Activated CD4-positive, alpha-beta T cell treated with anti-CD3 and anti-CD28 coated beads, Interleukin-2, amount 50 U/mL, for 24 hours (primary cell): ENCODE results near the gene LARP4B.

Experiments
- DNase-seq, 2 donors: peaks; one replicate each; pipeline ENCODE4 v3.0.0-alpha.2; 2020; ENCODE audit warnings: low read depth in 1 of 2, low spot score in 1 of 2

LARP4B gene

GRCh38 chr10:870564-871166 lies 60.8 kb downstream of the LARP4B start:
- DNase-seq: no peak

DNA sequence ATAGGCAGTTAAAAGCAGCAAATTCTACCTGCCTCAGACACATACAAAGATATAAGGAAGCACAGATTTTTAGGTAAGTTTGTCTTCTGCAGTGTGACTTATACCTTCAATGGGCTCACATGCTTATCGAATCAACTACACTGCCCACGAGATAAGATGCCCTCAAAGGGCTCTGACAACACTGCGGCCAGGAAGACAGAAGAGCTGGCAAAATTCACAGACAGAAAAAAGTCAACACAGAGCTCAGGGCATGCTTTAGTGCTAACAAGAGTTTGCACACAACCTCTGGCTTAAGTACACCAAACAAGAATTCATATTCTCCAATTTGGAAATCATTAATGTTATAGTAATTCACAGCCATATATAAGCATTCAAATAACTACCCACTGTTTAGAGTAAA lies 62.3 kb downstream of the LARP4B start:
- no peak for DNase-seq

GRCh38 chr10:867807-868206 lies 63.7 kb downstream of the LARP4B start:
- DNase-seq: no peak

GRCh38 chr10:866577-866941 lies 64.9 kb downstream of the LARP4B start:
- DNase-seq: no peak

- no peak for DNase-seq
Measured at GRCh38 chr10:865924-866576, 65.5 kb downstream of the LARP4B start.

- no peak for DNase-seq
Measured at GRCh38 chr10:865257-865656, 66.2 kb downstream of the LARP4B start.

DNA sequence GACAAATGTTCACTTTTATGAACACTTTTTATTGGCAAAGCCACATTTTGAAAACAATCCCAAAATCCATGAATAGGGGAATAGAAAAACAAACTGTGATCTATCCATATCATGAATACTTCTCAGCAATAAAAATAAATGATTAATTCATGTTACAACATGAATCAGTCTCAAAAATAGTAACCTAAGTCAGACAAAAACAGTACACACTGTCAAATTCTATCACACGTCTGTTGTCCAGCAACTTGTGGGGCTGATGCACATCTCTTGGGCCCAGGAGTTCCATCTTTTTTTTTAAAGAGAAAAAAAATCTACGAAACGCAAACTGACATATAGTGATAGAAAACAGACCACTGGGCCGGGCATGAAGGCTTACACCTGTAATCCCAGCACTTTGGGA lies 71.0 kb downstream of the LARP4B start:
- no peak for DNase-seq

DNA sequence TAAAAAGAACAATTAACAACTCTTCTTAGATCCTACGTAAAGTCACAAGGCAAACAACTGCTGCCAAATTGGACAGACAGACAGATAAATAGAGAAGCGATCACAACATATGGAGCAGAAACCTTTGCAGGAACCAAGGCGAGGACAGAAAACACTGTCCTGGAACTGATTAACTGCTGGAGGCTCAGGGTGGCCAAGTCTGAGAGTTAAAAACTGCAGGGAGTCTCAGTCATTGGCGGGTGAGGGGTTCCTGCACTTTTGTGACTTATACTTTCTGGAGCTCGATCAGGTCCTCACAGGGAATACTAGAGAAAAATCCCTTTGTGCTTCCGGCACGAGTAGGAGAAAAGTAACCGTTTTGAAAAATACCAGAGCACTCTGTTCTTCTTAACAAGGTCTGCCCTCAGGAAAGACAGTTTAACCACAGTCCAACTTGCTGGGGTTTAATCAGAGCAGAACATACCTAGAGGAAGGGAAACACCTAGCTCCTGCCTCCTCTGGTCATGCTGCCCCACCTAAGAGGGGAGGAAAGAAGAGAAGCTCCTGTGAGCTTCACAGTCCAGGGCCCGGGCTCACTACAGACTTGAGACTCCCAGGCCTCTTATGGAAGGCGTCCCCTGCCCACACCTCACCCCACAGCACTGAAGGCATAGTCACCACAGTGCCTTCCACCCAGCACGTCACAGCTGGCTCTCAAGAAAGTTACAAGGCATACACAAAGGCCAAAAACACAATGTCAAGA lies 74.9 kb downstream of the LARP4B start:
- DNase-seq: no peak

DNA sequence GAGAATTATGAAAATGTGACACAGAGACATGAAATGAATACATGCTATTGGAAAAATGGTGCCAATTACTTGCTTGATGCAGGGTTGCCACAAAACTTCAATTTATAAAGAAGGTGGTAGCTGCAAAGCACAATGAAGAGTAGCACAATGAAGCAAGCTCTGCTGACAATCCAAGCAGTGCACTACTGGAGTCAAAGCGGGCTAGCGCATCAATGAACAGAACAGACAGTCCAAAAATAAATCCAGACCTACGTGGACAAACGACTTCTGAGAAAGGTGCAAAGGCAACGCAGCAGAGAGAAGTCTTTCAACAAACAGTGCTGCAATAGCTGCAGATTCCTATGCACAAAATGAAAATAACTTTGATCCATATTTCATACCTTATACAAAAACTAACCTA lies 75.8 kb downstream of the LARP4B start:
- no peak for DNase-seq

DNA sequence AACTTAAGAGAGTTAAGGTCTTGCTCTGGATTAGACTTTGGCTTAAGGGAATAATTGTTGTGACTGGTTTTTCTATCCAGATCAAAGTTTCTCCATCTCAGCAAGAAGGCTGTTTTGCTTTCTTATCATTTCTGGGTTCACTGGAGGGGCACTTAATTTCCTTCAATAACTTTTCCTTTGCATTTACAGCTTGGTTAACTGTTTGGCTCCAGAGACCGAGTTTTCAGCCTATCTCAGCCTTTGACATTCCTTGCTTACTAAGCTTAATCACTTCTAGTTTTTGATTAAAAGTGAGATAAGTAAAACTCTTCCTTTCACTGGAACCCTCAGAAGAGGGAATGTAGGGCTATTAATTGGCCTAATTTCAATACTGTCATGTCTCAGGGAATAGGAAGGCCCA lies 76.4 kb downstream of the LARP4B start:
- no peak for DNase-seq

GRCh38 chr10:853017-853416 lies 78.5 kb downstream of the LARP4B start:
- no peak for DNase-seq

DNA sequence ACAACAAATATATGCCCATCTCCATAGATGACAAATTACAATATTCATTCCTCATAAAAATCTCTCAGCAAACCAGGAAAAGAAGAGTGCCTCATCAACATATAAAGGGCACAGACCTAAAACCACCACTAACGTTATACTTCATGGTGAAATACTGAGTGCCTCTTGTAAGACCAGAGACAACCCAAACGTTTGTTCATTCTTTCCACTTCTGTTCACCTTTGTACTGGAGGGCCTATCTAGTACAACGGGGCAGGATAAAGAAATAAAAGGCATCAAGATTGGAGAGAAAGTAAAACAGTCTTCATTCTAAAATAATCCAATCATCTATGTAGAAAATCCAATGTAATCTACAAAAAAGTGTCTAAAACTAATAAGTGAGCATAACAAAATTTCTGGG lies 79.1 kb downstream of the LARP4B start:
- DNase-seq: no peak

DNA sequence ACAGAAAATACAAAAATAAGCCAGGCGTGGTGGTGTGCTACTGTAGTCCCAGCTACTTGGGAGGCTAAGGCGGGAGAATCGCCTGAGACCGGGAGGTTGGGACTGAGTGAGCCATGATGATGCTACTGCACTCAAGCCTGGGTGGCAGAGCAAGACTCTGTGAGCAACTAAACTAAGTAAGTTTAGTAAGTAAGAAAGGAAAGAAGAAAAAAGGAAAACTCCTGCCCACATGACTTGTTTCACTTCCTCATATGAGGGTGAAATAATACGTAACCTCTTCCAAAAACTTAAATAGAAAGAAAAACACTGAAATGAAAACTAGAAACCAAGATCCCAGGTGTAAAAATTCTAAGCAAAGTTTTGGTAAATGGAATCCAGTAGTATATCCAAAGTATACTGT lies 79.6 kb downstream of the LARP4B start:
- DNase-seq: no peak

GRCh38 chr10:850093-850492 lies 81.4 kb downstream of the LARP4B start:
- no peak for DNase-seq

DNA sequence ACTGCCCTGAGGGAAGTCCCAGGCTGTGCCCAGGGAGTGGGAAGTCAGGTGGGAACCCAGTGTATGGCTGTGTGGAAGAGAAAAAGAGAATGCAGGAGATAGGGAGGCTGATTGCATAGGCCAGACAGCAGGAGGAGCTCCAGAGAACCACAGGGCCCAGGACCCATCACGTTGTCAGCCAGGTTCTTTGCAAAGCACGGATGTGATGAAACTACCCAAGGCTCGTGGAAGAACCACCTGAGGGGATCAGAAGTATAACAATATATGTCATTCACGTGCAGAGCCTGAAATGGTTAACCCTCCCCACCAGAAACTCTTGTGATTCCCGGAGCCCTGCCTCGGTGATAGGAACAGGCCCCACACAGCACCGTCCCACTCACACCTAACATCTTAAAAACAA lies 83.6 kb downstream of the LARP4B start:
- no peak for DNase-seq

- no peak for DNase-seq
Measured at GRCh38 chr10:846126-846685, 85.3 kb downstream of the LARP4B start.

DNA sequence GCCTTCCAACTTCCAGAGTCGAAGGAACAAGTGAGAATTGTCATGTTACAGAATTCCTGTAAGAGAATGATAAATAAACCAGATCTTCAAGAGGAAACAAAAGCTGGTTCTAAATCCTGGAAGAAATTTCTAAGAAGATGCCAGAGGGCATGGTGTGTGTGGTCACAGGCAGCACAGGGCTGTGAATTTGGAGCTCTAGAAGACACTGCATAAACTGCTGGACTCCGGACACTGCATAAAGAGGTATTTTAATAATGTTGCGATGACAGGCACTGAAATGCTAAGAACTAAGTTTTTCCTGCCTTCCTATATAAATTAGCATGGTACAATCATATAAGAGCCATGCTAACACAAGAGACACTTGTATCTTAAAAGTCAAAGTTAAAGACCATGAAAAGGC lies 86.0 kb downstream of the LARP4B start:
- DNase-seq: no peak

DNA sequence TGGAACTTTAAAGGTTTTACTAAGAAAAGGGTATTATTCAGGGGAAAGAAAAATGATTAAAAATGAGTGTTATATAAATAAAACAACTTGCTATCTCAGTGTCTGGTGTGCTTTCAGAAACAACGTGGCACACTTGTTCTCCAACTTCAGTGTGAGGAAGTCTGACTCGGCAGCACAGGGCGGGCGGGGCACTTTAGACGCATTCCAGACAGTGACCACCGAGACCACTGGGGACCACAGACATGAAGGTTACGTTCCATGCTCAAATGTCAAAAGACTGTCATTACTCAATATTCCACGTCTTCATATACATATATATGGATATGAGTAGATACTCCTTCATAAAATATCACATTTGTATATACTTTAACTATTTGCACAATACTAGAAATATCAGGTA lies 87.0 kb downstream of the LARP4B start:
- DNase-seq: no peak

DNA sequence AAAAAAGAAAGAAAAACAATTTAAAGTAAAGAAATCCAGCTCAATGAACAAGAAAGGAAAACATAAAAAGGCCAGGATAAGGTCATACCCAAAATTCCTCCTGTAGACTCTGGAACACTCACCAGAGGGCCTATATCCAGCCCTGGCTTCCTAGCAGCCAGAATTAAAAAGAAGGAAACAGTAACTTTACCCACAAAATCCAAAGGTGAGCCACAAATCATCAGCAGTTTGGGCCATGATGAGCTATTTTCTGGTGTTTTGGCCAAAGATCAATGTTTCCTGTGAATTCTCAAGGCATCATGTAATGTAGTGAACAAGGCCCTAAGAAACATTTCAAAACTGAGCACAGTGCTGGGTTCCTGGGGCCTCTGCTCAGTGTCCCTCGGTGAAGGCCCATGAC lies 87.8 kb downstream of the LARP4B start:
- no peak for DNase-seq

GRCh38 chr10:842795-843194 lies 88.7 kb downstream of the LARP4B start:
- no peak for DNase-seq

DNA sequence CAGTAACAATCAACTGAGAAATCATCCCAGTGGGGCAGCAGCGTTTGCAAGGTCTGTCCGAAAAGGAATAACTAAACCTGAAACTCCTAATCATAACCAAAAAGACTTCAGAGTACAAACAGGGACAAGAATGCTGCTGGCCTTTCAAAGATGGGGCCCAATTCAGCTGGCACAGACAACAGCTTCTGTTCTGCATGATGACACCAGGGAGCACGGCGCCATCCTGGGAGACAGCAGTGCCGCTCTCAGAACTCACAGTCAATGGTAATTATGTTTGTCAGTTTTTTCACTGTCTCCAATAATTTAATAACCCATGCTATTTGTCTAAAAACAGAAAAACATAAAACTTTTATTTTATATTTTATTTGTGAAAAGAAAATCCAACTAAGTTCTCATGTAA lies 90.0 kb downstream of the LARP4B start:
- DNase-seq: no peak

- no peak for DNase-seq
Measured at GRCh38 chr10:839550-840205, 91.8 kb downstream of the LARP4B start.
